GM23248 (cell line): Measurements from ENCODE around the gene TMEM270.

ENCODE experiments used
- EZH2 ChIP-seq: fragments of 200-600 bp; sonication (generic); IDR thresholded peaks from 2 replicates; pipeline ENCODE4 v1.6.1; 2018; ENCODE audit warnings: antibody characterized with exemption, mild to moderate bottlenecking; ENCODE audit not compliant: insufficient read depth, poor library complexity, severe bottlenecking
- EZH2phosphoT487 ChIP-seq: fragments of 200-600 bp; sonication (generic); IDR thresholded peaks from 2 replicates; pipeline ENCODE4 v1.6.1; 2018; ENCODE audit warnings: antibody characterized with exemption, moderate library complexity, mild to moderate bottlenecking, low read depth; ENCODE audit not compliant: insufficient read depth

DNA sequence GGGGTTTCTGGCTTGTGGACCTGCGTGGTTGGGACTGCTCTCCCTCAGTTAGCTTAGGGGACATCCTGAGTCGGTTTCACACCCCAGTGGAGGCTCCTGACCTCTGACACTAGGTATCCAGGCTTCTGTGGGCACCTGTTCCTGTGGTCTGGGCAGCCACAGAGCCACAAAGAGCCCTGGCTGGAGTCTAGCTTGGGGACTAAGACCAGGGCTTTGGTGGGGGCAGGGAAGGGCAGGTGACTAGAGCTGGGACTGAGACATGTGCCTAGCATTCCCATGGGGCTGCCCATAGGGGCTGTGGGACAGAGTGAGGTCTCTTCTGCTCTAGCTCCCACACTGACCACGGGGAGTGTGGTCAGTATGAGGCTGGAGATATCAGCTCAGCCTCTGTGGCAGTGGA is 4.0 kb upstream of the TMEM270 start:
- TF ChIP-seq EZH2 = no peak
- TF ChIP-seq EZH2phosphoT487 = no peak
